Measurements from ENCODE around the gene EXD3. TPM values are rescaled to one million over a fixed set of nuclear protein-coding genes. Genes with fewer than 3 reads are reported as not detected.
A peak's percentile ranks its signal among the peaks of the same experiment; 100 is the strongest.

The EXD3 gene
- total and polyA plus RNA-seq, 9 of the 15 experiments (the other 6 are each of a cell fraction or from before 2014, with no cell fraction given): 0.29 to 12.5 (median 3.9) TPM

GRCh38 chr9:137398561-137399468 is 24.1 kb downstream of the EXD3 start:
- Histone ChIP-seq H3K27me3 (ENCODE audit: control insufficient read depth in 2 of 2, insufficient read depth in 2 of 2, low read length in 2 of 2) (no peaks in the 10 kb centered on the region), H3K4me3 (no peak overlapping the region), H3K36me3 (ENCODE audit: control insufficient read depth, insufficient read depth, low read length) (no peaks in the 10 kb centered on the region), H3K79me2 (ENCODE audit: control insufficient read depth, insufficient read depth, low read length) (no peaks in the 10 kb centered on the region), H3K27ac (ENCODE audit: extremely low read depth, low read depth, low read length) (no peak overlapping the region), H3K9ac (ENCODE audit: insufficient read depth in 1 of 2, low read depth in 2 of 2, low read length in 2 of 2) (no peak overlapping the region), H2AFZ (ENCODE audit: low read depth, low read length) (no peak overlapping the region), H4K20me1 (replicated peaks; ENCODE audit: control insufficient read depth, insufficient read depth, low read length) (no peaks in the 10 kb centered on the region), H3K9me3 (replicated peaks; ENCODE audit: control insufficient read depth, insufficient read depth, low read depth, low read length) (peaks cover 7% of the 10 kb centered on the region; the same call in 1 of the 2 replicates), H3K9me1 (ENCODE audit: control insufficient read depth, insufficient read depth, low read length) (no peaks in the 10 kb centered on the region), H3K4me1 (replicated peaks in 1 of 2; ENCODE audit: control insufficient read depth in 2 of 2, insufficient read depth in 2 of 2, low read length in 2 of 2) (peaks cover 0 to 45% of the 10 kb centered on the region in 2 experiments; a peak in 2 of 5 replicates), H3K4me2 (ENCODE audit: insufficient read depth, low read length) (no peak overlapping the region)
- in situ Hi-C loops (cut with MboI): no loop called here
- no peak for FAIRE-seq
- intact Hi-C loops (cut with micrococcal nuclease): no loop called here
- POLR2A ChIA-PET: no interaction called here
- DNase-seq (ENCODE audit: extremely low read depth in 1 of 4, low spot score in 3 of 4): no peak
- CTCF ChIA-PET (ENCODE audit: low intra/inter-chr PET ratio): no interaction called here
- TF ChIP-seq POLR2G (IDR thresholded peaks at IDR 0.05; ENCODE audit: low read depth, low read length) (peak; percentile 60; the same call in 1 of the 2 replicates), BRF1 (IDR thresholded peaks at IDR 0.05; ENCODE audit: borderline replicate concordance, extremely low read depth, insufficient read length) (no peak)
- 91% methylated on average over 33 of the region's 60 CpGs for WGBS (ENCODE audit: insufficient coverage, low coverage, missing lambda C conversion rate)
- no peak for ATAC-seq
- BruUV-seq (replicated peaks): no TSS peak
